ENCODE data around the gene BAX.

DNA sequence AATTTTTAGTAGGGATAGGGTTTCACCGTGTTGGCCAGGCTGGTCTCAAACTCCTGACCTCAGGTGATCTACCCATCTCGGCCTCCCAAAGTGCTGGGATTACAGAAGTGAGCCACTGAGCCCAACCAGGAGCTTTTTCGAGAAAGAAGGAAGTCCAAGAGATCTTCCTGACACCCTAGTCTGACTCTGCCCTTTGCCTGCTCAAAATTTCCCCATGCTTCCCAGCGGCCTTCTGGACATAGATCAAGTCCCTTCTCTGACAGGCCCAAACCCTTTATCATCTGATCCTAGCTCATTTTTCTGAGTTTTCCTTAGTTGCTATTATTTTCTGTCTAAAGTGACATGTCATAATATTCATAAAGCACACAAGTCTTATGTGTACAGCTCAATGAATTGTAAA is 1.5 kb upstream of the BAX start:
- TF ChIP-seq, protein P1, sequence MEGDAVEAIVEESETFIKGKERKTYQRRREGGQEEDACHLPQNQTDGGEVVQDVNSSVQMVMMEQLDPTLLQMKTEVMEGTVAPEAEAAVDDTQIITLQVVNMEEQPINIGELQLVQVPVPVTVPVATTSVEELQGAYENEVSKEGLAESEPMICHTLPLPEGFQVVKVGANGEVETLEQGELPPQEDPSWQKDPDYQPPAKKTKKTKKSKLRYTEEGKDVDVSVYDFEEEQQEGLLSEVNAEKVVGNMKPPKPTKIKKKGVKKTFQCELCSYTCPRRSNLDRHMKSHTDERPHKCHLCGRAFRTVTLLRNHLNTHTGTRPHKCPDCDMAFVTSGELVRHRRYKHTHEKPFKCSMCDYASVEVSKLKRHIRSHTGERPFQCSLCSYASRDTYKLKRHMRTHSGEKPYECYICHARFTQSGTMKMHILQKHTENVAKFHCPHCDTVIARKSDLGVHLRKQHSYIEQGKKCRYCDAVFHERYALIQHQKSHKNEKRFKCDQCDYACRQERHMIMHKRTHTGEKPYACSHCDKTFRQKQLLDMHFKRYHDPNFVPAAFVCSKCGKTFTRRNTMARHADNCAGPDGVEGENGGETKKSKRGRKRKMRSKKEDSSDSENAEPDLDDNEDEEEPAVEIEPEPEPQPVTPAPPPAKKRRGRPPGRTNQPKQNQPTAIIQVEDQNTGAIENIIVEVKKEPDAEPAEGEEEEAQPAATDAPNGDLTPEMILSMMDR (IDR thresholded peaks at IDR 0.05), result no peak
- TF ChIP-seq EZH2 (IDR thresholded peaks at IDR 0.05; ENCODE audit: borderline replicate concordance, insufficient read depth, low read depth, low read length, poor library complexity, severe bottlenecking), result no peak
